ENCODE data around the gene TIGD1. TPM values are rescaled to one million over a fixed set of nuclear protein-coding genes. Genes with fewer than 3 reads are reported as not detected.

Gene TIGD1
- total RNA-seq, 4 donors from 2014 or later, result 6.7 to 11.6 (median 6.9) TPM

GRCh38 chr2:232502511-232502910 is 47.8 kb downstream of the TIGD1 start:
- Histone ChIP-seq H3K9me3 (no peaks in the 10 kb centered on the region), H3K27ac (no peak overlapping the region), H3K36me3 (no peaks in the 10 kb centered on the region), H3K4me3 (replicated peaks in 1 of 3) (peak overlapping the region in 1 of 3 donors; percentile 36), H3K27me3 (no peaks in the 10 kb centered on the region), H3K4me1 (peaks cover 8 to 23% of the 10 kb centered on the region in 2 donors)
- intact Hi-C loops (cut with DNase I), result no loop called here
- WGBS, 2 donors, result 29 to 35% methylated on average over 18 to 19 of the region's 21 CpGs
- peak; percentile 22 to 24 for DNase-seq
- TF ChIP-seq POLR2A (IDR thresholded peaks at IDR 0.05), result no peak
- TF ChIP-seq, protein P1, sequence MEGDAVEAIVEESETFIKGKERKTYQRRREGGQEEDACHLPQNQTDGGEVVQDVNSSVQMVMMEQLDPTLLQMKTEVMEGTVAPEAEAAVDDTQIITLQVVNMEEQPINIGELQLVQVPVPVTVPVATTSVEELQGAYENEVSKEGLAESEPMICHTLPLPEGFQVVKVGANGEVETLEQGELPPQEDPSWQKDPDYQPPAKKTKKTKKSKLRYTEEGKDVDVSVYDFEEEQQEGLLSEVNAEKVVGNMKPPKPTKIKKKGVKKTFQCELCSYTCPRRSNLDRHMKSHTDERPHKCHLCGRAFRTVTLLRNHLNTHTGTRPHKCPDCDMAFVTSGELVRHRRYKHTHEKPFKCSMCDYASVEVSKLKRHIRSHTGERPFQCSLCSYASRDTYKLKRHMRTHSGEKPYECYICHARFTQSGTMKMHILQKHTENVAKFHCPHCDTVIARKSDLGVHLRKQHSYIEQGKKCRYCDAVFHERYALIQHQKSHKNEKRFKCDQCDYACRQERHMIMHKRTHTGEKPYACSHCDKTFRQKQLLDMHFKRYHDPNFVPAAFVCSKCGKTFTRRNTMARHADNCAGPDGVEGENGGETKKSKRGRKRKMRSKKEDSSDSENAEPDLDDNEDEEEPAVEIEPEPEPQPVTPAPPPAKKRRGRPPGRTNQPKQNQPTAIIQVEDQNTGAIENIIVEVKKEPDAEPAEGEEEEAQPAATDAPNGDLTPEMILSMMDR (IDR thresholded peaks at IDR 0.05), result no peak

DNA sequence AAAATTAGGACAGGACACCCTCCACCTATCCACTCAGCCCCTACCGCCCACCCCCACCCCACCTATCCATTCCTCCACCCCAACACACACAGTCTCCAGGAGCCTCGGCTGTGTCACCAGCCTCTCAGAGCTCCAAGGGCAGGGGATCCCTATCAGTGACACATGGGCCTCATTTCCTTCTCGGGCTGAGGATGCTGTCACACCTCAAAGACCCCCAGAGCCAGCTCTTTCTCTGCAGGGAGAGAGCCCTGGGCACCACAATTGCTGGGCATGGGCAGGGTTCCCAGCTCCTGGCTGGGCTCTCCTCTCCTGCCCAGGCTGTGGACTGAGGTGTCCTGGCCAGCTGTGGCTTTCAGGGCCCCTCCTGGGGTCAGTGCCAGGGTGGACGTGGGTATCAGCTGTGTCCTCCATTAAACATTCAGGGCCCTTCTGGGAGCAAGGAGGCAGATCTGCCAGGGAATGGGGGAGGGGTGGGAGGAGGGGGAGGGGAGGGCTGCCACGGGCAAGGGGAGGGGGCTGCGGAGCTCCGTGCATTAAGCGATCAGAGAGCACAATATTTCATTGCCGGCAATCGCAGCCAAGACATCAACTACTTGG is 48.5 kb downstream of the TIGD1 start:
- Histone ChIP-seq H3K27ac (no peak overlapping the region), H3K36me3 (no peaks in the 10 kb centered on the region), H3K4me3 (replicated peaks in 1 of 3) (no peak overlapping the region), H3K4me1 (peaks cover 8 to 23% of the 10 kb centered on the region in 2 donors), H3K9me3 (no peaks in the 10 kb centered on the region), H3K27me3 (no peaks in the 10 kb centered on the region)
- intact Hi-C loops (cut with DNase I), result no loop called here
- TF ChIP-seq, protein P1 (IDR thresholded peaks at IDR 0.05), result no peak
- no peak for TF ChIP-seq POLR2A (IDR thresholded peaks at IDR 0.05)
- DNase-seq, result peak; percentile 49 to 50
- 27 to 35% methylated on average over 9 to 10 of the region's 10 CpGs for WGBS, 2 donors

GRCh38 chr2:232501331-232501771 is 49.0 kb downstream of the TIGD1 start:
- H3K36me3 ChIP-seq, result no peaks in the 10 kb centered on the region
- no peaks in the 10 kb centered on the region for H3K27me3 ChIP-seq
- H3K4me1 ChIP-seq, result peaks cover 8 to 23% of the 10 kb centered on the region in 2 donors
- no peak overlapping the region for H3K4me3 ChIP-seq (replicated peaks in 1 of 3)
- no peak for TF ChIP-seq POLR2A (IDR thresholded peaks at IDR 0.05)
- TF ChIP-seq, protein P1 (IDR thresholded peaks at IDR 0.05), result no peak
- no peaks in the 10 kb centered on the region for H3K9me3 ChIP-seq
- no peak for DNase-seq
- 80 to 81% methylated on average over 9 of the region's 9 CpGs for WGBS, 2 donors
- no peak overlapping the region for H3K27ac ChIP-seq
- intact Hi-C loops (cut with DNase I), result no loop called here

DNA sequence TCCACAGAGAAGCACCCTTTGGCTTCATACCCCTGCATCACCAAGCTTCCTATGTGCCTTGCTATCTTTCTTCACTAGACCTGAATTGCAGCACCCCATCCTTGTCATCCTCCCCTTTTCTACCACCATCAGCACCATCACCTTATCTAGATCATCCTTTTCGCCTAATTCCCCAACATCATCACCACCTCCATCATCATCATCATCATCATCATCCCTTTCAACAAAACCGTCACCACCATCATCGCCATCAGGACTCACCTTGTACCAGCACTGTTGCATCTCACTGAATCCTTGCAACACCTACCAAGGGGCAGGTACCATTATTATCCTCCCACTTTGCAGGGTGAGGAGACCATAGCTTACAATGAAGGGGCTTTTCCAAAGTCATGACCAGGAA is 51.9 kb downstream of the TIGD1 start:
- Histone ChIP-seq H3K4me1 (peaks cover 5 to 23% of the 10 kb centered on the region in 2 donors), H3K36me3 (no peaks in the 10 kb centered on the region), H3K9me3 (no peaks in the 10 kb centered on the region), H3K4me3 (replicated peaks in 1 of 3) (no peak overlapping the region), H3K27ac (no peak overlapping the region), H3K27me3 (no peaks in the 10 kb centered on the region)
- intact Hi-C loops (cut with DNase I), result no loop called here
- DNase-seq, result no peak
- WGBS, 2 donors, result 92 to 93% methylated on average over 3 of the region's 3 CpGs
- TF ChIP-seq, protein P1 (IDR thresholded peaks at IDR 0.05), result no peak
- no peak for TF ChIP-seq POLR2A (IDR thresholded peaks at IDR 0.05)

Other genes with a start within 250 kb of the TIGD1 start
- gene ALPP, start 171.8 kb downstream of the TIGD1 start, total RNA-seq, result not detected
- gene ALPG, start 143.7 kb downstream of the TIGD1 start, total RNA-seq, result not detected
- not detected for gene ALPI, start 94.4 kb downstream of the TIGD1 start, total RNA-seq
- gene ECEL1, start 62.7 kb downstream of the TIGD1 start, total RNA-seq, result 1 to 10 TPM in 2 of 4 donors, under 1 TPM in 2; 0.11 to 1.5 (median 1.2) TPM
- gene PRSS56, start 30.2 kb downstream of the TIGD1 start, total RNA-seq, result not detected
- not detected for gene CHRND, start 24.4 kb downstream of the TIGD1 start, total RNA-seq
- not detected for gene CHRNG, start 10.9 kb downstream of the TIGD1 start, total RNA-seq
- 10 to 100 TPM; 50.7 to 59.6 (median 54.4) TPM for gene EIF4E2, start 132 bp upstream of the TIGD1 start, total RNA-seq
- gene EFHD1, start 83.0 kb upstream of the TIGD1 start, total RNA-seq, result 10 to 100 TPM in 3 of 4 donors, 1 to 10 TPM in 1; 6.9 to 17.5 (median 14.8) TPM
- gene GIGYF2, start 146.8 kb upstream of the TIGD1 start, total RNA-seq, result 100 to 1,000 TPM in 2 of 4 donors, 10 to 100 TPM in 2; 88.7 to 138 (median 101) TPM
- 1 to 10 TPM in 2 of 4 donors, under 1 TPM in 2; 0.81 to 5.5 (median 2.6) TPM for gene KCNJ13, start 226.0 kb upstream of the TIGD1 start, total RNA-seq